DMS79 (cell line): ENCODE measurements around the gene LYST.

ENCODE experiments used
- DNase-seq: peaks from one replicate; lab custom pipeline; 2025; lab: John Stamatoyannopoulos, UW

Gene LYST

GRCh38 chr1:235883261-235883927, 16.7 kb upstream of the LYST start:
- peak; percentile 78 for DNase-seq

GRCh38 chr1:235882816-235883215, 16.1 kb upstream of the LYST start:
- peak; percentile 53 for DNase-seq

- DNase-seq, result no peak
Observed at GRCh38 chr1:235881930-235882700, 15.4 kb upstream of the LYST start.

- DNase-seq, result no peak
Observed at GRCh38 chr1:235878082-235878811, 11.5 kb upstream of the LYST start.

- DNase-seq, result no peak
Observed at GRCh38 chr1:235876402-235876841, 9.7 kb upstream of the LYST start.

GRCh38 chr1:235875036-235875597, 8.4 kb upstream of the LYST start:
- DNase-seq, result no peak

GRCh38 chr1:235874261-235874660, 7.6 kb upstream of the LYST start:
- DNase-seq, result no peak

GRCh38 chr1:235873571-235873970, 6.9 kb upstream of the LYST start:
- DNase-seq, result no peak

GRCh38 chr1:235873045-235873444, 6.3 kb upstream of the LYST start:
- DNase-seq, result no peak

- no peak for DNase-seq
Observed at GRCh38 chr1:235872270-235872669, 5.6 kb upstream of the LYST start.

GRCh38 chr1:235867903-235868469, 1.3 kb upstream of the LYST start:
- DNase-seq, result no peak

- peak; percentile 88 for DNase-seq
Observed at GRCh38 chr1:235866913-235867845, 473 bp upstream of the LYST start.

GRCh38 chr1:235865565-235866204, 1.0 kb downstream of the LYST start:
- DNase-seq, result no peak

- DNase-seq, result no peak
Observed at GRCh38 chr1:235864931-235865525, 1.7 kb downstream of the LYST start.

- DNase-seq, result no peak
Observed at GRCh38 chr1:235864469-235864868, 2.2 kb downstream of the LYST start.

GRCh38 chr1:235863699-235864093, 3.0 kb downstream of the LYST start:
- no peak for DNase-seq

- no peak for DNase-seq
Observed at GRCh38 chr1:235861857-235862256, 4.8 kb downstream of the LYST start.

GRCh38 chr1:235860829-235861228, 5.9 kb downstream of the LYST start:
- DNase-seq, result no peak

- DNase-seq, result no peak
Observed at GRCh38 chr1:235859789-235860188, 6.9 kb downstream of the LYST start.

GRCh38 chr1:235858766-235859165, 7.9 kb downstream of the LYST start:
- DNase-seq, result no peak
